Fibroblast of peridontal ligament (primary cell): Measurements from ENCODE around the gene C1RL.
"Not testable (repeated sequence)": the region's sequence is repeated elsewhere in the genome, so short reads cannot be mapped to it uniquely, and the experiment has no call there.

Source experiments
- DNase-seq: peaks from one replicate; pipeline ENCODE4 v3.0.0-alpha.2; 2010; ENCODE audit errors: extremely low read depth

C1RL gene

GRCh38 chr12:7114008-7114407, 5.0 kb upstream of the C1RL start:
- no peak for DNase-seq

- peak; percentile 68 for DNase-seq
Observed at GRCh38 chr12:7113389-7113871, 4.4 kb upstream of the C1RL start.

GRCh38 chr12:7112041-7112440, 3.0 kb upstream of the C1RL start:
- DNase-seq, result no peak

- no peak for DNase-seq
Observed at GRCh38 chr12:7110661-7111060, 1.6 kb upstream of the C1RL start.

GRCh38 chr12:7109572-7109920, 532 bp upstream of the C1RL start:
- no peak for DNase-seq

- DNase-seq, result peak; percentile 60
Observed at GRCh38 chr12:7108003-7108795, 815 bp downstream of the C1RL start.

GRCh38 chr12:7107636-7108002, 1.4 kb downstream of the C1RL start:
- DNase-seq, result no peak

GRCh38 chr12:7107181-7107580, 1.8 kb downstream of the C1RL start:
- DNase-seq, result not testable (repeated sequence)

GRCh38 chr12:7106082-7106481, 2.9 kb downstream of the C1RL start:
- no peak for DNase-seq

- no peak for DNase-seq
Observed at GRCh38 chr12:7103837-7104584, 5.0 kb downstream of the C1RL start.

GRCh38 chr12:7102582-7102981, 6.4 kb downstream of the C1RL start:
- no peak for DNase-seq

GRCh38 chr12:7101694-7102131, 7.3 kb downstream of the C1RL start:
- DNase-seq, result no peak

GRCh38 chr12:7101047-7101693, 7.8 kb downstream of the C1RL start:
- peak; percentile 25 for DNase-seq

GRCh38 chr12:7100239-7100638, 8.8 kb downstream of the C1RL start:
- no peak for DNase-seq

GRCh38 chr12:7099290-7099996, 9.6 kb downstream of the C1RL start:
- DNase-seq, result no peak

- DNase-seq, result no peak
Observed at GRCh38 chr12:7096979-7097378, 12.0 kb downstream of the C1RL start.

- DNase-seq, result no peak
Observed at GRCh38 chr12:7096006-7096932, 12.7 kb downstream of the C1RL start.

GRCh38 chr12:7093892-7094291, 15.1 kb downstream of the C1RL start:
- peak; percentile 70 for DNase-seq

- DNase-seq, result no peak
Observed at GRCh38 chr12:7093486-7093885, 15.5 kb downstream of the C1RL start.

- DNase-seq, result no peak
Observed at GRCh38 chr12:7092986-7093460, 16.0 kb downstream of the C1RL start.
